Fibroblast of lung (primary cell): ENCODE measurements around the gene SPTBN5.

Experiments
- EZH2 ChIP-seq: IDR thresholded peaks from 2 replicates; pipeline ENCODE4 v1.5.1; 2012; ENCODE audit warnings: low read length, control low read depth, mild to moderate bottlenecking; ENCODE audit errors: missing control alignments
- TF ChIP-seq, protein P1 (sequence below), 2 donors: IDR thresholded peaks in 1 of 2; conservative IDR thresholded peaks in 1 of 2; 1 replicate in 1 of 2; 2 replicates in 1 of 2; pipeline ENCODE4 v1.5.1; 2011 to 2012; ENCODE audit warnings: low read length in 2 of 2, control low read depth in 1 of 2, inconsistent platforms in 1 of 2, low read depth in 1 of 2, mild to moderate bottlenecking in 1 of 2

DNA sequence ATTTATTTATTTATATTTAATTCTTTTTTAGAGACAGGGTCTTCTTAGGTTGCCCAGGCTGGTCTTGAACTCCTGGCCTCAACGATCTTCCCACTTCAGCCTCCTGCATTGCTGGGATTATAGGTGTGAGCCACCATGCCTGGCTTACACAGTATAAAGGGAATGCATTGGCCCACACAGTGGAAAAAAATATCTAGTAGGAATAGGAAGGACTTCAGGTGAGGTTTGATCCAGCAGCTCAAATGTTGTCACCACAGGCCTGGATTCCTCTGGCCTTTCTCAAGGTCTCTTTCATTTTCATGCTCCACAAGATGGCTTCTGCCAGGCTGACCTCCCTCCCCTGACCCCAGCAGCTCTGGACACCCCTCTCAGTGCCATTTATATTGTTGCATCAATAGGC is 2.1 kb upstream of the SPTBN5 start:
- TF ChIP-seq, protein P1, sequence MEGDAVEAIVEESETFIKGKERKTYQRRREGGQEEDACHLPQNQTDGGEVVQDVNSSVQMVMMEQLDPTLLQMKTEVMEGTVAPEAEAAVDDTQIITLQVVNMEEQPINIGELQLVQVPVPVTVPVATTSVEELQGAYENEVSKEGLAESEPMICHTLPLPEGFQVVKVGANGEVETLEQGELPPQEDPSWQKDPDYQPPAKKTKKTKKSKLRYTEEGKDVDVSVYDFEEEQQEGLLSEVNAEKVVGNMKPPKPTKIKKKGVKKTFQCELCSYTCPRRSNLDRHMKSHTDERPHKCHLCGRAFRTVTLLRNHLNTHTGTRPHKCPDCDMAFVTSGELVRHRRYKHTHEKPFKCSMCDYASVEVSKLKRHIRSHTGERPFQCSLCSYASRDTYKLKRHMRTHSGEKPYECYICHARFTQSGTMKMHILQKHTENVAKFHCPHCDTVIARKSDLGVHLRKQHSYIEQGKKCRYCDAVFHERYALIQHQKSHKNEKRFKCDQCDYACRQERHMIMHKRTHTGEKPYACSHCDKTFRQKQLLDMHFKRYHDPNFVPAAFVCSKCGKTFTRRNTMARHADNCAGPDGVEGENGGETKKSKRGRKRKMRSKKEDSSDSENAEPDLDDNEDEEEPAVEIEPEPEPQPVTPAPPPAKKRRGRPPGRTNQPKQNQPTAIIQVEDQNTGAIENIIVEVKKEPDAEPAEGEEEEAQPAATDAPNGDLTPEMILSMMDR (conservative IDR thresholded peaks at IDR 0.05 in 1 of 2, IDR thresholded peaks at IDR 0.05 in 1 of 2; ENCODE audit: low read depth in 1 of 2, low read length in 2 of 2), result no peak
- no peak for TF ChIP-seq EZH2
